ENCODE results near the gene RUFY1. TPM values are rescaled to one million over a fixed set of nuclear protein-coding genes. Genes with fewer than 3 reads are reported as not detected.
A peak's percentile ranks its signal among the peaks of the same experiment; 100 is the strongest.

RUFY1 gene
- total and polyA plus RNA-seq, 9 of the 15 experiments (the other 6 are each of a cell fraction or from before 2014, with no cell fraction given) = 5.0 to 41.7 (median 29.6) TPM

DNA sequence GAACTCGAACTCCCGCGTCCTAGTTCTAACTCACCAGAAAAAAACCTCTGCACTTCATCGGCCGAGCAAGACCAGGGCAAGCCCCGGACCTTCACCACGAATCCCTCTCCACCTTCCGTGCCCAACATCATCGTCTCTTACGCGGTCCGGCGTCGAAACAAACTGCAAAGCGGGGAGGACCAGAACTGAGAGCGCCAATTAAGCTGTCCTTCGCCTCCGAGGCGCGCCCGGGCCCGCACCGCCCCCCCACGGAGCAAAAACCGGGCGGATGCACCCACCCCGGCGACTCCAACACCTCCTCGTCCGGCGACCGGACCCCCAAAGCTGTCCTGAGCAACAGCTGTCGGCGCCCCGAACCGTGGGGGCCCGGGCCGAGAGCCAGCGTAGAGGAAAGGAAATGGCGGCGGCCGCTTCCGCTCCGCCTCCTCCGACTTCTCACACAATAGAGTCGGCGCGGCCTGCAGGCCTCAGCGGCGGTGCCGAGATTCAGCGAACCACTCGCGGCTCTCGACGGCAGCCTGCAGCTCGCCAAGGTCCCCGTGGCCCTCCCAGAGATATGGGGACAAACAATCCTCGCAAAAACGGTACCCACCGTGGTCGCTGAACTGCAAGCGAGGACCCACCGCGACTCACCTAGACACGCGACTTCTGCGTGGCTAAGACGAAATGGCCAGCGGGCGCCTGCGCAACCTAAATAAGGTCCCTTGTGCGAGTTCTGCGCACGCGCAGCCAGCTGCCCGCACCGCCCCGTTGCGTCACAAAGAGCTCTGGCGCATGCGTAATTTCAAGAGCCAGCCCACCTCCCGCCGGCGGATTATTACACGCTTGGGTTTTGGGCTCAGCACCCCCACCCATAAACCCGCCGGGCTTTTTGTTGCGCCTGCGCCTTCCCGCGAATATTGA, 72.9 kb downstream of the RUFY1 start, which contains the start of gene HNRNPH1 (continued):
- TF ChIP-seq, protein P1, sequence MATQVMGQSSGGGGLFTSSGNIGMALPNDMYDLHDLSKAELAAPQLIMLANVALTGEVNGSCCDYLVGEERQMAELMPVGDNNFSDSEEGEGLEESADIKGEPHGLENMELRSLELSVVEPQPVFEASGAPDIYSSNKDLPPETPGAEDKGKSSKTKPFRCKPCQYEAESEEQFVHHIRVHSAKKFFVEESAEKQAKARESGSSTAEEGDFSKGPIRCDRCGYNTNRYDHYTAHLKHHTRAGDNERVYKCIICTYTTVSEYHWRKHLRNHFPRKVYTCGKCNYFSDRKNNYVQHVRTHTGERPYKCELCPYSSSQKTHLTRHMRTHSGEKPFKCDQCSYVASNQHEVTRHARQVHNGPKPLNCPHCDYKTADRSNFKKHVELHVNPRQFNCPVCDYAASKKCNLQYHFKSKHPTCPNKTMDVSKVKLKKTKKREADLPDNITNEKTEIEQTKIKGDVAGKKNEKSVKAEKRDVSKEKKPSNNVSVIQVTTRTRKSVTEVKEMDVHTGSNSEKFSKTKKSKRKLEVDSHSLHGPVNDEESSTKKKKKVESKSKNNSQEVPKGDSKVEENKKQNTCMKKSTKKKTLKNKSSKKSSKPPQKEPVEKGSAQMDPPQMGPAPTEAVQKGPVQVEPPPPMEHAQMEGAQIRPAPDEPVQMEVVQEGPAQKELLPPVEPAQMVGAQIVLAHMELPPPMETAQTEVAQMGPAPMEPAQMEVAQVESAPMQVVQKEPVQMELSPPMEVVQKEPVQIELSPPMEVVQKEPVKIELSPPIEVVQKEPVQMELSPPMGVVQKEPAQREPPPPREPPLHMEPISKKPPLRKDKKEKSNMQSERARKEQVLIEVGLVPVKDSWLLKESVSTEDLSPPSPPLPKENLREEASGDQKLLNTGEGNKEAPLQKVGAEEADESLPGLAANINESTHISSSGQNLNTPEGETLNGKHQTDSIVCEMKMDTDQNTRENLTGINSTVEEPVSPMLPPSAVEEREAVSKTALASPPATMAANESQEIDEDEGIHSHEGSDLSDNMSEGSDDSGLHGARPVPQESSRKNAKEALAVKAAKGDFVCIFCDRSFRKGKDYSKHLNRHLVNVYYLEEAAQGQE (IDR thresholded peaks at IDR 0.05; ENCODE audit: borderline replicate concordance) = no peak
- TF ChIP-seq, protein P1 (CRISPR knock-in tag; IDR thresholded peaks at IDR 0.05; ENCODE audit: low read depth) = peak; percentile 73
- peak; percentile 97 for TF ChIP-seq ZC3H4 (CRISPR knock-in tag; IDR thresholded peaks at IDR 0.05; ENCODE audit: borderline replicate concordance)
- peak; percentile 90 for TF ChIP-seq CEBPG (CRISPR knock-in tag; IDR thresholded peaks at IDR 0.05)
- TF ChIP-seq CEBPG (tag; conservative IDR thresholded peaks at IDR 0.05 in 1 of 2, IDR thresholded peaks at IDR 0.05 in 1 of 2) = peak; percentile 91
- no peak for TF ChIP-seq ZFP30 (CRISPR knock-in tag; IDR thresholded peaks at IDR 0.05; ENCODE audit: borderline replicate concordance)
- TF ChIP-seq ZNF175 (CRISPR knock-in tag; IDR thresholded peaks at IDR 0.05; ENCODE audit: low read depth) = no peak
- peak; percentile 74 for TF ChIP-seq TAF9B (IDR thresholded peaks at IDR 0.05; ENCODE audit: partially characterized antibody)
- TF ChIP-seq ETV5 (CRISPR knock-in tag; IDR thresholded peaks at IDR 0.05; ENCODE audit: low read depth) = peak; percentile 57; the same call in 1 of the 2 replicates
- TF ChIP-seq STAT5B (CRISPR knock-in tag; IDR thresholded peaks at IDR 0.05) = no peak
- TF ChIP-seq, protein P2, sequence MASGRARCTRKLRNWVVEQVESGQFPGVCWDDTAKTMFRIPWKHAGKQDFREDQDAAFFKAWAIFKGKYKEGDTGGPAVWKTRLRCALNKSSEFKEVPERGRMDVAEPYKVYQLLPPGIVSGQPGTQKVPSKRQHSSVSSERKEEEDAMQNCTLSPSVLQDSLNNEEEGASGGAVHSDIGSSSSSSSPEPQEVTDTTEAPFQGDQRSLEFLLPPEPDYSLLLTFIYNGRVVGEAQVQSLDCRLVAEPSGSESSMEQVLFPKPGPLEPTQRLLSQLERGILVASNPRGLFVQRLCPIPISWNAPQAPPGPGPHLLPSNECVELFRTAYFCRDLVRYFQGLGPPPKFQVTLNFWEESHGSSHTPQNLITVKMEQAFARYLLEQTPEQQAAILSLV (tag; IDR thresholded peaks at IDR 0.05) = no peak
- no peak for TF ChIP-seq SMC3 (conservative IDR thresholded peaks at IDR 0.05; ENCODE audit: insufficient read depth, low read depth, low read length)
- TF ChIP-seq, protein P3, sequence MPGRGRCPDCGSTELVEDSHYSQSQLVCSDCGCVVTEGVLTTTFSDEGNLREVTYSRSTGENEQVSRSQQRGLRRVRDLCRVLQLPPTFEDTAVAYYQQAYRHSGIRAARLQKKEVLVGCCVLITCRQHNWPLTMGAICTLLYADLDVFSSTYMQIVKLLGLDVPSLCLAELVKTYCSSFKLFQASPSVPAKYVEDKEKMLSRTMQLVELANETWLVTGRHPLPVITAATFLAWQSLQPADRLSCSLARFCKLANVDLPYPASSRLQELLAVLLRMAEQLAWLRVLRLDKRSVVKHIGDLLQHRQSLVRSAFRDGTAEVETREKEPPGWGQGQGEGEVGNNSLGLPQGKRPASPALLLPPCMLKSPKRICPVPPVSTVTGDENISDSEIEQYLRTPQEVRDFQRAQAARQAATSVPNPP (IDR thresholded peaks at IDR 0.05; ENCODE audit: borderline replicate concordance, insufficient read depth, insufficient read length) = no peak
- peak; percentile 99 for TF ChIP-seq FIP1L1 (IDR thresholded peaks at IDR 0.05; ENCODE audit: low read depth, low read length, poor library complexity, severe bottlenecking)
- TF ChIP-seq ILK (tag; IDR thresholded peaks at IDR 0.05; ENCODE audit: borderline replicate concordance, low read depth) = no peak
- no peak for TF ChIP-seq RCOR1 (IDR thresholded peaks at IDR 0.05; ENCODE audit: borderline replicate concordance in 1 of 2, low read depth in 2 of 2, low read length in 2 of 2)
